Muscle of leg (tissue), 11 donors: ENCODE data around the gene DENND10. TPM values are rescaled to one million over a fixed set of nuclear protein-coding genes. Genes with fewer than 3 reads are reported as not detected.
A peak's percentile ranks its signal among the peaks of the same experiment; 100 is the strongest.
"Not testable (repeated sequence)": the region's sequence is repeated elsewhere in the genome, so short reads cannot be mapped to it uniquely, and the experiment has no call there.

Source experiments
- DNase-seq: peaks from one replicate; pipeline ENCODE4 v3.0.0; 2013
- H3K27ac ChIP-seq: one replicate; pipeline ENCODE4 v1.5.1; 2013; ENCODE audit warnings: mild to moderate bottlenecking, low read length, control low read depth
- H3K27me3 ChIP-seq: one replicate; pipeline ENCODE4 v1.6.1; 2013; ENCODE audit warnings: low read length; ENCODE audit not compliant: control insufficient read depth, insufficient read depth
- H3K36me3 ChIP-seq: one replicate; pipeline ENCODE4 v1.6.1; 2013; ENCODE audit warnings: low read length; ENCODE audit not compliant: control insufficient read depth, insufficient read depth
- H3K4me1 ChIP-seq: one replicate; pipeline ENCODE4 v1.6.1; 2013; ENCODE audit warnings: low read length; ENCODE audit not compliant: control insufficient read depth, insufficient read depth
- H3K4me3 ChIP-seq: one replicate; pipeline ENCODE4 v1.5.1; 2013; ENCODE audit warnings: low read length, control low read depth
- H3K9me3 ChIP-seq: replicated peaks from 2 replicates; pipeline ENCODE4 v1.6.1; 2013; ENCODE audit warnings: low read depth, low read length; ENCODE audit not compliant: control insufficient read depth
- WGBS: methylation state at CpG from one replicate; pipeline ENCODE4 v1.1.5; 2013; ENCODE audit warnings: missing lambda C conversion rate; ENCODE audit not compliant: insufficient coverage; 5-methylcytosine and 5-hydroxymethylcytosine counted together
- polyA plus RNA-seq, 8 donors: library from polyadenylated mRNA; unstranded; fragments of 120-200 nt; gene quantifications; one replicate each; pipeline versions ENCODE4 v1.2.1 to v1.2.3, GENCODE V29; 2013; ENCODE audit warnings: inconsistent platforms in 1 of 8, low replicate concordance in 1 of 8; ENCODE audit not compliant: insufficient read length in 8 of 8, insufficient read depth in 1 of 8
- total RNA-seq: library from RNA; stranded (reverse); fragments of 120-200 nt; gene quantifications from one replicate; pipeline ENCODE4 v1.2.4, GENCODE V29; 2013

Gene DENND10
- total and polyA plus RNA-seq, 9 donors = 24.7 to 38.5 (median 33.0) TPM

DNA sequence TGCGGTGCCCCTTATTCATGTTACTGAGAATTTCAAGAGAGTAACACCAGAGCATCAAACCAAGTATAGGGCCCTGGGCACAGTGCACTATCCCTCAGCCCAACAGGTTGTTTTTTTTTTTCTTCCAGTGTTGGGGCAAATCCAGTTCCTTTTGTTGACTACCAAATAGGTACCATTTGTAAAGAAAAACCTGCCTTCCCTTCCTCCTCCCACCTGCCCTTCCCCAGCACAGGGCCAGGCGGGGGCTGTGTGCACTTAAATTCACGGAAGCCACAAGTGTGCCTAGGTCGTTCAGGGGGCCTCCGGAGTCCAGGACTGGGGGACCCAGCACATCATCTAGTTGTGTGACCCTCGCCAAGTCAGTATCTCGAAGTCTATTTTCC lies 62.2 kb downstream of the DENND10 start:
- DNase-seq = no peak
- Histone ChIP-seq H3K27ac (peak overlapping the region; percentile 89), H3K4me3 (peak overlapping the region; percentile 84), H3K9me3 (no peaks in the 10 kb centered on the region), H3K36me3 (peaks cover 35% of the 10 kb centered on the region), H3K27me3 (no peaks in the 10 kb centered on the region), H3K4me1 (peaks cover 19% of the 10 kb centered on the region)
- 55% methylated on average over 6 of the region's 7 CpGs for WGBS

DNA sequence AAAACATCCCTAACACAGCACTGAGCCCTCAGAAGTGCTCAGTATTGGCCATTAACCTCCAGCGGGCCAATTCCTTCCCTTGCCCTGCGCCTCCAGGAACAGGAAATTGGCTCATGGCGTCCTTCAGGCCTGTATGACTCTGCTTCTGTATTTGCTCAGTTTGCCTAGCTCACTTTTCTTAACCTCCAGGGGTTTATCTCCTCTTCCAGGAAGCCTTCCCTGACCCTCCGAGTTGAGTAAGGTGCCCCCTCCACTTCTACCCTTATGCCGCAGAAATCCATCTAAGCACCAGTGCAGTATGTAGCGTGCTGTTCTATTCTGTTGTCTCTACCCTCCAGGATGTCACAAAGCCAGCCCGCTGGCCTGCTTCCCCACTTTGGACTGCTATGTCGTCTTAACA lies 62.7 kb downstream of the DENND10 start:
- H3K4me1 ChIP-seq = peaks cover 19% of the 10 kb centered on the region
- no peaks in the 10 kb centered on the region for H3K27me3 ChIP-seq
- no peaks in the 10 kb centered on the region for H3K9me3 ChIP-seq
- H3K36me3 ChIP-seq = peaks cover 39% of the 10 kb centered on the region
- no peak for DNase-seq
- H3K4me3 ChIP-seq = no peak overlapping the region
- 56% methylated on average over 8 of the region's 8 CpGs for WGBS
- no peak overlapping the region for H3K27ac ChIP-seq

DNA sequence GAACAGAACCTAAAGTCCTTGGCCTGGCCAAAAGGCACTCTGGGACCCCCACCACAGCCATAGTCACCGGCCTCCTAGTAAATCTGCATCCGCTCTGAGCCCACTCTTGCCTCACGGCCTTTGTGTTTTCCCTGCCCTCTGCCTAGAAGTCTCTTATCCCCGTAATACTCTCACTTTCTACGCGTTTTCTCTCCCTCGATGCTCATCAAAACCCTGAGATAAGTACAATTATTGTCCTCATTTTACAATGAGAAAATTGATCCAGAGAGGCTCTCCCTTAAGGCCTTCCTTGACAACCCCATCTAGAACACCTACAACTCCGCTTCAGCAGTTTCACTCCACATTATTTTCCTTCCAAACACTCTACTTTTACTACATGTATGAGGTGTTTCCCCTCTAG lies 63.1 kb downstream of the DENND10 start:
- H3K36me3 ChIP-seq = peaks cover 39% of the 10 kb centered on the region
- H3K9me3 ChIP-seq = no peaks in the 10 kb centered on the region
- H3K27ac ChIP-seq = no peak overlapping the region
- H3K4me3 ChIP-seq = no peak overlapping the region
- no peaks in the 10 kb centered on the region for H3K27me3 ChIP-seq
- 60% methylated on average over 7 of the region's 8 CpGs for WGBS
- peaks cover 19% of the 10 kb centered on the region for H3K4me1 ChIP-seq
- no peak for DNase-seq

DNA sequence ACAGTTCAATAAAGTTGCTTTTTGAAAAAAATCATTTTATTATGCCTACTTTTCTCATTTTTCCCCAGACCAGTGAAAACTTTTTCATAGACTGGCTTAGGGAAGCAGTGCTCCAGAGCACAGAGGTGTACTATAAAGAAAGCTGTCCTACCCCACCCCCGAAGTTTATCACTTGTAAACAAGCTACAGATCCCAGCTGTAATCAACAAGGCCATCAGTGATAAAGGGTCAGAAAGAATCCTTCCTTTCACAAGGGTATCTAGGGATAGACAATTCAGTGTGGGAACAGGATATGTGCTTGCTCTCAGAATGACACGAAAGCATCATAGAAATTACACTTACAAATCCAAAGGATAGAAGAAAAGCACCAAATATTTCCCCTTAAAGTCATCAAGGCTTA lies 70.2 kb downstream of the DENND10 start:
- no peak for DNase-seq
- H3K27me3 ChIP-seq = no peaks in the 10 kb centered on the region
- peaks cover 16% of the 10 kb centered on the region for H3K4me1 ChIP-seq
- H3K36me3 ChIP-seq = peaks cover 50% of the 10 kb centered on the region
- no peak overlapping the region for H3K27ac ChIP-seq
- no peaks in the 10 kb centered on the region for H3K9me3 ChIP-seq
- no peak overlapping the region for H3K4me3 ChIP-seq
- no CpG with 5 or more reads among the region's 2 CpGs for WGBS

DNA sequence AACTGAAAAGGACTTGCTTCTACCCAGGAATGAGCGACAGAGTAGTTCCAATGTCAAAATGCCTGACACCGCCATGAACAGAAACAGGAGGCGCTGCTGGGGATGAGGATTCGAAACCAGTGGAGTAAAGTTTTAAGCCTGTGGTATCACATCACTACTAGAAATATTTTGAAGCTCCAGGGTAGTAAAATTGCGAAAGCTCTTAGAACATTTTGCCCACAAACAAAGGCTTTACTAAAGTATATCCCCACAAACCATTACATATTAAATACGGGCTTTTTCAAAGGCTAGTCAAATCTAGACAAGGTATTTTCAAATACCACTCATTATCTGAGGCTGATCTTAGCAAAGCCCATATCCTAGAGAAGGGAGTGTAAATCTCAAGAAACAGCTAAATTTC lies 72.3 kb downstream of the DENND10 start:
- no peak for DNase-seq
- peaks cover 20% of the 10 kb centered on the region for H3K4me1 ChIP-seq
- no peak overlapping the region for H3K27ac ChIP-seq
- WGBS = no CpG with 5 or more reads among the region's 6 CpGs
- no peak overlapping the region for H3K4me3 ChIP-seq
- H3K36me3 ChIP-seq = peaks cover 33% of the 10 kb centered on the region
- H3K27me3 ChIP-seq = no peaks in the 10 kb centered on the region
- H3K9me3 ChIP-seq = no peaks in the 10 kb centered on the region

DNA sequence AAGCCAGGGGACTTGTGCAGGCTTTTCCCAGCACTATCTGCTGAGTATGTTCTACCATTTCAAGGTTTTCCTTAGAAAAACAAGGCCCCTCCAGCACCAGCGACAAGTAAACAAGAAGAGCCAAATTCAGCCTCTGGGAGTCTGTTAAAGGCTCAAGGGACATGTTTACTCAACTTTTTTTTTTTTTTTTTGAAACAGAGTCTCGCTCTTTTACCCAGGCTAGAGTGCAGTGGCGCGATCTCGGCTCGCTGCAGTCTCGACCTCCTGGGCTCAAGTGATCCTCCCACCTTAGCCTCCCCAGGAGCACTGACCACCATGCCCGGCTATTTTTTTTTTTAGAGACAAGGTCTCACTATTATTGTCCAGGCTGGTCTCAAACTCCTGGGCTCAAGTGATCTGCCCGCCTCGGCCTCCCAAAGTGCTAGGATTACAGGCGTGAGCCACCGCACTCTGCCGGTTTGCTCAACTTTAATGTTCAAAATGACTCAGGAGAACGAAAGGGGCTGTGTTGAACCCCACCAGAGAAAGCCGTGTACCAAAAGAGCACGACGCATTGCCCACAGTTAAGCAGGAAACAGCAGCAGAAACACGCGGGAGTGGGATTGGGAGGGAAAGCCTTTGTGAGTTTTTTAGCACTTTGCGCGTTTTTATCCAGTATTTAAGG lies 73.9 kb downstream of the DENND10 start:
- peaks cover 17% of the 10 kb centered on the region for H3K36me3 ChIP-seq
- 21% methylated on average over 20 of the region's 21 CpGs for WGBS
- H3K4me3 ChIP-seq = peak overlapping the region; percentile 97
- DNase-seq = no peak
- peaks cover 20% of the 10 kb centered on the region for H3K4me1 ChIP-seq
- peak overlapping the region; percentile 99 for H3K27ac ChIP-seq
- no peaks in the 10 kb centered on the region for H3K27me3 ChIP-seq
- no peaks in the 10 kb centered on the region for H3K9me3 ChIP-seq

DNA sequence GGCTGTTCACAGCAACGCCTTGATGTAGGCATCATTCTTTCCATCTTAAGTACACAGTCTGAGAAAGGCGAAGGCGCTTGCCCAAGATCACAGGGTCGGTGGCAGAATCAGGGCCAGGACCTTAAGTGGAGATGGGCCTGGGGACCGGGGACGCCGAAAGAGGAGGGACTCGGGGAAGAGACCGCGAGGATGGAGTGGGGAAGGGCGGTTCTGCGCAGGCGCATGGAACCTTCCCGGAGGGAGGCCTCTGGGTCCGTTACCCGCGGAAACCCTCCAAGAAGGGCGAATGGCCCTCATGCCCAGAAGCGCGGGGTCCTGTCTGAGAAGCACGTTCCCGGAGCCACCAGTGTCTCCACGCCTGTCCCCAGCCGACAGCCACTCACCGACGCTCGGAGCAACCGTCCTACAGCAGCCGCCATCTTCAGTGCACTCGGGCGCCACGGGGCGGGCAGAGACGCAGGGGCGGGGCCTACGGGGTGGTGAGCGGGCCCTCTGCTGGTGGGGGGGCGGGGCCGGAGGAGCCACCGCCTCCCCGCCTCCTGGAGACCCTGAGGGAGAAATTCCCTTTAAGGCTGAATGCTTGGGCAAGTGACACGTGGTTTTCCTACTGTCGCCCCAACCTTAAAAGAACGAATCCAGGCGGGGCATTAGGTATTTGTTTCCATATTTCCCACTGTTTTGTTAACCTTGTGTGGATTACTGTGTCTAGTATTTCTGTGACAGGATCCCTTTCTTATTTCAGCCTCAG lies 74.6 kb downstream of the DENND10 start, which contains the start of gene PRDX3:
Gene PRDX3 (minus strand): TSS at position 441 of the 748 bp plus-strand sequence. CDS start 22 bp downstream, at position 419.
- Histone ChIP-seq H3K27me3 (no peaks in the 10 kb centered on the region), H3K9me3 (no peaks in the 10 kb centered on the region), H3K36me3 (peaks cover 14% of the 10 kb centered on the region), H3K27ac (peak within 1 kb of the TSS; percentile 99), H3K4me1 (peaks cover 20% of the 10 kb centered on the region), H3K4me3 (peak within 1 kb of the TSS; percentile 97)
- under 1% methylated on average over 37 of the region's 45 CpGs for WGBS
- DNase-seq = peak; percentile 96

DNA sequence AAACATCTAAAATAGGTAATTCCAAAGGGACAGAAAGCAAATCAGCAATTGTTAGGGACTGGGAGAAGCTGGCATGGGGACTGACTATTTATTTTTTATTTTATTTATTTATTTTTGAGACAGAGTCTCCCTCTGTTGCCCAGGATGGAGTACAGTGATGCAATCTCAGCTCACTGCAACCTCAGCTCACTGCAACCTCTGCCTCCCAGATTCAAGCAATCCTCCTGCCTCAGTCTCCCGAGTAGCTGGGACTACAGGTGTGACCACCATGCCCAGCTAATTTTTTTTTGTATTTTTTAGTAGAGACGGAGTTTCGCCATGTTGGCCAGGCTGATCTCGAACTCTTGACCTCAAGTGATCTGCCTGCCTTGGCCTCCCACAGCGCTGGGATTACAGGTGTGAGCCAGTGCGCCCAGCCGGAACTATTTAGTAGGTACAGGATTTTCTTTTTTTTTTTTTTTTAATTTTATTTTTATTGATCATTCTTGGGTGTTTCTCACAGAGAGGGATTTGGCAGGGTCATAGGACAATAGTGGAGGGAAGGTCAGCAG lies 77.0 kb downstream of the DENND10 start:
- peaks cover 20% of the 10 kb centered on the region for H3K4me1 ChIP-seq
- not testable (repeated sequence) for H3K27ac ChIP-seq, H3K4me3 ChIP-seq, H3K36me3 ChIP-seq, DNase-seq, H3K27me3 ChIP-seq, H3K9me3 ChIP-seq
- no CpG with 5 or more reads among the region's 7 CpGs for WGBS

DNA sequence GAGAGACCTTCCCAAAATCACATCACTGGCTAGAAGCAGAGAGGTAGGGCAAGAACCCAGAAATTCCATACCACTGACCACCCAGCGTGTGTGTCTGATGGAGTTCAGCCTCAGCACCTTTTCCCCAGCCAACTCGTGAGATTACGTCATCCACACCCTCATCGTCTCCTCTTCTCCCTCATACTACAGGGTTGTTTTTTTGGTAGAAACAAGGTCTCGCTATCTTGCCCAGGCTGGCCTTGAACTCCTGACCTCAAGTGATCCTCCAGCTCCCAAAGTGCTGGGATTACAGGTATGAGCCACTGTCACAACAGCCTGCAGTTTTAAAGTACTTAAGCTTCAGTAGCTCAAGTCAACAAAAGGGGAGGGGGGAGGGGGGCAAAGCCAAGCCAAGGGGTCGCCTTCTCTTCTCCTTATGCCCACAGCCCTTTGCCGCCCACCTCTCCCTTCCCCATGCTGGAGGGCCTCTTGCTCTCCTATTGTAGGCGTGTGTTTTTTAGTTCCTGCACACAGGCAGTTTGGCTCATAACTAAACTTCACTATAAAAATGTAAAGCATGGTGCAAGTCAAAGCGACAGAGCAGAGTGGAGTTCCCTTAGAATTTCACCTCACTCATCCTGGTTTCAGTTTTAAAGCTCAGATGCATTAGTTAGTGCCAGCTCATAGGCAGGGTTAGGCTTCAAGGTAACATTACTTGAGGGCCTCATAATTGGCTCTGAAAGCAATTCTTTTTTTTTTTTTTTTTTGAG lies 79.9 kb downstream of the DENND10 start:
- H3K27ac ChIP-seq = no peak overlapping the region
- no peaks in the 10 kb centered on the region for H3K36me3 ChIP-seq
- no peak for DNase-seq
- no peaks in the 10 kb centered on the region for H3K9me3 ChIP-seq
- WGBS = 40% methylated on average over 1 of the region's 9 CpGs
- no peaks in the 10 kb centered on the region for H3K27me3 ChIP-seq
- no peak overlapping the region for H3K4me3 ChIP-seq
- H3K4me1 ChIP-seq = peaks cover 6% of the 10 kb centered on the region
